ENCODE results near the gene DRAP1. TPM values are rescaled to one million over a fixed set of nuclear protein-coding genes. Genes with fewer than 3 reads are reported as not detected.

The DRAP1 gene
- total and polyA plus RNA-seq, 2 experiments from 2014 or later, result 307 to 533 TPM

GRCh38 chr11:65911682-65912568 lies 7.3 kb upstream of the DRAP1 start:
- Histone ChIP-seq H2AFZ (0 out of 2 replicates have a peak overlapping the region, but pooled peaks have one; percentile 6), H3K4me2 (ENCODE audit: unreplicated experiment) (peak overlapping the region; percentile 59), H3K9ac (peak overlapping the region; percentile 76), H3K79me2 (ENCODE audit: insufficient read depth) (peaks cover 12% of the 10 kb centered on the region), H4K20me1 (ENCODE audit: insufficient read depth) (no peaks in the 10 kb centered on the region), H3K4me3 (peak overlapping the region; percentile 27; the same call in 1 of the 2 replicates), H3K27ac (peak overlapping the region; percentile 99), H3K27me3 (replicated peaks; ENCODE audit: insufficient read depth) (no peaks in the 10 kb centered on the region), H3K4me1 (ENCODE audit: insufficient read depth) (peaks cover 59% of the 10 kb centered on the region), H3K36me3 (ENCODE audit: low read depth) (no peaks in the 10 kb centered on the region), H3K9me3 (ENCODE audit: low read depth) (no peaks in the 10 kb centered on the region), H3K9me2 (ENCODE audit: insufficient read depth) (no peaks in the 10 kb centered on the region), H3F3A (ENCODE audit: insufficient read depth) (peaks cover 50% of the 10 kb centered on the region)
- in situ Hi-C loops (cut with MboI), result no loop called here
- DNase-seq, result peak; percentile 95
- TF ChIP-seq EZH2 (IDR thresholded peaks at IDR 0.05; ENCODE audit: insufficient read depth, poor library complexity, severe bottlenecking) (no peak), EZH2phosphoT487 (IDR thresholded peaks at IDR 0.05; ENCODE audit: insufficient read depth, low read depth) (no peak)
- 9 to 12% methylated on average over 13 to 14 of the region's 14 CpGs for WGBS, 2 experiments (ENCODE audit: low coverage in 1 of 2, low lambda C conversion rate in 2 of 2, missing lambda C conversion rate in 2 of 2)

DNA sequence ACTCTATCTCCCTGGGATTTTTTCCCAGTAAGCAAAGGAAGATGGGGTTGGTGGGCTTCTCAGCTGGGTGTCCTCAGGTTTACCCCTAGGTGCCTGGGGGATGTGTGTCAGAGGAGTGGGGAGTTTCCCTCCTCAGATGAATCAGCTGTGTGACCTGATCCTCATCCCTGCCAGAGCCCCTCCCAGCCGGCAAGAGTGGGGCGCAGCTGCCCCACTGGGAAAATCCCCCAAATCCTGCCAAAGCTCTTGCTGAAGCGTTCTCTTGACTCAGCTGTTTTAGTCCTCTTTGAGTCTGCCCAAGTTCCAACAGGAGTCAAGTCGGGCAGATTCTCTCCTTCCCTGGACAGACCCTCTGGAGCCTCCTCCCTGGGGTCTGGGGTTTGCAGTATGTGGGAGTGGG lies 6.4 kb upstream of the DRAP1 start:
- H3F3A ChIP-seq (ENCODE audit: insufficient read depth), result peaks cover 58% of the 10 kb centered on the region
- H3K9me2 ChIP-seq (ENCODE audit: insufficient read depth), result no peaks in the 10 kb centered on the region
- no peaks in the 10 kb centered on the region for H3K36me3 ChIP-seq (ENCODE audit: low read depth)
- in situ Hi-C loops (cut with MboI), result no loop called here
- peaks cover 66% of the 10 kb centered on the region for H3K4me1 ChIP-seq (ENCODE audit: insufficient read depth)
- H3K9ac ChIP-seq, result peak overlapping the region; percentile 76
- H4K20me1 ChIP-seq (ENCODE audit: insufficient read depth), result no peaks in the 10 kb centered on the region
- H3K9me3 ChIP-seq (ENCODE audit: low read depth), result no peaks in the 10 kb centered on the region
- WGBS, 2 experiments (ENCODE audit: low coverage in 1 of 2, low lambda C conversion rate in 2 of 2, missing lambda C conversion rate in 2 of 2), result 0 to 11% methylated on average over 4 of the region's 4 CpGs
- DNase-seq, result peak; percentile 88
- TF ChIP-seq EZH2 (IDR thresholded peaks at IDR 0.05; ENCODE audit: insufficient read depth, poor library complexity, severe bottlenecking) (no peak), EZH2phosphoT487 (IDR thresholded peaks at IDR 0.05; ENCODE audit: insufficient read depth, low read depth) (no peak)
- H3K79me2 ChIP-seq (ENCODE audit: insufficient read depth), result peaks cover 21% of the 10 kb centered on the region
- H3K27ac ChIP-seq, result peak overlapping the region; percentile 99
- no peaks in the 10 kb centered on the region for H3K27me3 ChIP-seq (replicated peaks; ENCODE audit: insufficient read depth)
- H3K4me2 ChIP-seq (ENCODE audit: unreplicated experiment), result peak overlapping the region; percentile 59
- 0 out of 2 replicates have a peak overlapping the region, but pooled peaks have one; percentile 7 for H3K4me3 ChIP-seq
- no peak overlapping the region for H2AFZ ChIP-seq

- Histone ChIP-seq H3K4me2 (ENCODE audit: unreplicated experiment) (peak overlapping the region; percentile 76), H3F3A (ENCODE audit: insufficient read depth) (peaks cover 65% of the 10 kb centered on the region), H3K4me1 (ENCODE audit: insufficient read depth) (peaks cover 70% of the 10 kb centered on the region), H4K20me1 (ENCODE audit: insufficient read depth) (no peaks in the 10 kb centered on the region), H3K27ac (peak overlapping the region; percentile 99), H3K79me2 (ENCODE audit: insufficient read depth) (peaks cover 39% of the 10 kb centered on the region), H3K9me2 (ENCODE audit: insufficient read depth) (no peaks in the 10 kb centered on the region), H3K36me3 (ENCODE audit: low read depth) (no peaks in the 10 kb centered on the region), H3K27me3 (replicated peaks; ENCODE audit: insufficient read depth) (no peaks in the 10 kb centered on the region), H3K9ac (peak overlapping the region; percentile 81), H2AFZ (no peak overlapping the region), H3K9me3 (ENCODE audit: low read depth) (no peaks in the 10 kb centered on the region), H3K4me3 (peak overlapping the region; percentile 83)
- DNase-seq, result peak; percentile 55
- TF ChIP-seq EZH2phosphoT487 (IDR thresholded peaks at IDR 0.05; ENCODE audit: insufficient read depth, low read depth) (no peak), EZH2 (IDR thresholded peaks at IDR 0.05; ENCODE audit: insufficient read depth, poor library complexity, severe bottlenecking) (no peak)
- 22 to 29% methylated on average over 9 to 10 of the region's 10 CpGs for WGBS, 2 experiments (ENCODE audit: low coverage in 1 of 2, low lambda C conversion rate in 2 of 2, missing lambda C conversion rate in 2 of 2)
- in situ Hi-C loops (cut with MboI), result no loop called here
These were observed 4.0 kb upstream of the DRAP1 start for GRCh38 chr11:65915101-65915820.

DNA sequence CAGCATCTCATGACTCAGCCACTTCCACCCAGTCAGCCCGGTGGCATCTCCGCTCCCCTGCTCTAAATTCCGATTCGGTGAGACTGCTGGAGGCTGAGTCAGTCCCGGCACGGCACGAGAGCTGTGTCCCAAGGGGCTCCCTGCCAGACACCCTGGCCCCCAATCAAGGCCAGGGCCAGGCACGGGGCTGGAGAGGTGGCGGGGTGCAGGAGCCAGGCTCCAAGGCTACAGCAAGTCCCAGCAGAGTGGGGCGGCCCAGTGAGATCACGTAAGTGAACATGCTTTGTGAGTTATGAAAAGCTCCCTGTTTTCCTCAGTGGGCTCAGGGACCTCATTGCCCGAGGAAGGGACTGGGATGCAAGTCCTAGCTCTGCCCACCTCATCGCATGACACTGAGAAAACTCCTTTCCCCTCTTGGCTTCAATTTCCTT lies 3.4 kb upstream of the DRAP1 start:
- no peaks in the 10 kb centered on the region for H3K27me3 ChIP-seq (replicated peaks; ENCODE audit: insufficient read depth)
- no peaks in the 10 kb centered on the region for H3K36me3 ChIP-seq (ENCODE audit: low read depth)
- peak overlapping the region; percentile 83 for H3K4me3 ChIP-seq
- TF ChIP-seq EZH2phosphoT487 (IDR thresholded peaks at IDR 0.05; ENCODE audit: insufficient read depth, low read depth) (no peak), EZH2 (IDR thresholded peaks at IDR 0.05; ENCODE audit: insufficient read depth, poor library complexity, severe bottlenecking) (no peak)
- peak overlapping the region; percentile 99 for H3K27ac ChIP-seq
- H4K20me1 ChIP-seq (ENCODE audit: insufficient read depth), result no peaks in the 10 kb centered on the region
- H3K9me3 ChIP-seq (ENCODE audit: low read depth), result no peaks in the 10 kb centered on the region
- H3K4me1 ChIP-seq (ENCODE audit: insufficient read depth), result peaks cover 74% of the 10 kb centered on the region
- peaks cover 45% of the 10 kb centered on the region for H3K79me2 ChIP-seq (ENCODE audit: insufficient read depth)
- peak overlapping the region; percentile 96 for H3K9ac ChIP-seq
- no peak overlapping the region for H2AFZ ChIP-seq
- WGBS, 2 experiments (ENCODE audit: low coverage in 1 of 2, low lambda C conversion rate in 2 of 2, missing lambda C conversion rate in 2 of 2), result 0 to 4% methylated on average over 12 to 13 of the region's 13 CpGs
- peak overlapping the region; percentile 87 for H3K4me2 ChIP-seq (ENCODE audit: unreplicated experiment)
- H3F3A ChIP-seq (ENCODE audit: insufficient read depth), result peaks cover 65% of the 10 kb centered on the region
- in situ Hi-C loops (cut with MboI), result no loop called here
- DNase-seq, result peak; percentile 99
- H3K9me2 ChIP-seq (ENCODE audit: insufficient read depth), result no peaks in the 10 kb centered on the region
